ENCODE measurements around the gene P3R3URF. TPM values are rescaled to one million over a fixed set of nuclear protein-coding genes. Genes with fewer than 3 reads are reported as not detected.

P3R3URF gene
- total and polyA plus RNA-seq, 2 donors (not counting 3 experiments of a cell fraction or from before 2014, with no cell fraction given), result not detected

- ChIA-PET CTCF (interaction anchor here (6.4 kb wide), 1 partner anchor 26 kb away, joined by 35 read pairs; no protein-coding TSS in a partner anchor), POLR2A (no interaction called here)
- no peaks in the 10 kb centered on the region for H3K9me1 ChIP-seq (replicated peaks; ENCODE audit: control insufficient read depth, extremely low read depth, insufficient read depth, low read length)
- no peak for TF ChIP-seq GATA2 (IDR thresholded peaks at IDR 0.05; ENCODE audit: insufficient read depth, insufficient read length, low read depth, low read length)
- peak in 1 of 2 donors; percentile 19 for TF ChIP-seq CTCF (IDR thresholded peaks at IDR 0.05; ENCODE audit: extremely low read depth in 1 of 2, insufficient read depth in 1 of 2, low read depth in 1 of 2, low read length in 2 of 2)
- peak; percentile 88 for TF ChIP-seq POLR2A (IDR thresholded peaks at IDR 0.05; ENCODE audit: low read depth, low read length)
- TF ChIP-seq FOS (IDR thresholded peaks at IDR 0.05; ENCODE audit: borderline replicate concordance, insufficient read depth, low read length), result no peak
- TF ChIP-seq POLR2AphosphoS5 (IDR thresholded peaks at IDR 0.05; ENCODE audit: insufficient read depth, low read depth, low read length), result peak; percentile 78
- TF ChIP-seq JUN (IDR thresholded peaks at IDR 0.05; ENCODE audit: borderline replicate concordance, insufficient read depth, insufficient read length, low read depth), result no peak
- peak within 1 kb of the TSS; percentile 94 for H2AFZ ChIP-seq (ENCODE audit: low read depth, low read length)
- peak within 1 kb of the TSS; percentile 39 for H3K27ac ChIP-seq (ENCODE audit: insufficient read depth, low read depth, low read length)
- H3K79me2 ChIP-seq (ENCODE audit: control insufficient read depth, insufficient read depth, low read length), result no peaks in the 10 kb centered on the region
- no peaks in the 10 kb centered on the region for H3K9me3 ChIP-seq (replicated peaks; ENCODE audit: control insufficient read depth, insufficient read depth, low read length)
- peak within 1 kb of the TSS; percentile 26 to 88 (median 64) for H3K4me3 ChIP-seq (replicated peaks in 1 of 3; ENCODE audit: insufficient read depth in 1 of 3, low read depth in 1 of 3, low read length in 3 of 3)
- dilution Hi-C loops (cut with MboI; ENCODE audit: extremely low pct_ligation_motif_present, low sequenced_read_pairs), result loop anchor here (25.0 kb wide), 1 partner anchor 161 kb away; no protein-coding TSS in a partner anchor
- H3K36me3 ChIP-seq (ENCODE audit: control insufficient read depth in 2 of 2, extremely low read depth in 1 of 2, insufficient read depth in 2 of 2, low read length in 2 of 2), result peaks cover 0 to 2% of the 10 kb centered on the region in 2 experiments
- TSS peak; percentile 62 for BruUV-seq (replicated peaks)
- peak; percentile 56 for FAIRE-seq
- H3K9ac ChIP-seq (replicated peaks; ENCODE audit: extremely low read depth, insufficient read depth, low read length), result peak within 1 kb of the TSS; percentile 64
- H3K4me2 ChIP-seq (ENCODE audit: insufficient read depth, low read length), result peak within 1 kb of the TSS; percentile 66
- peaks cover 8% of the 10 kb centered on the region for H3K4me1 ChIP-seq (ENCODE audit: control insufficient read depth, extremely low read depth, insufficient read depth, low read length)
- intact Hi-C loops (cut with micrococcal nuclease), result loop anchor here (1.0 kb wide), 3 partner anchors 15 to 161 kb away; no protein-coding TSS in a partner anchor
- no peaks in the 10 kb centered on the region for H3K27me3 ChIP-seq (ENCODE audit: control insufficient read depth in 2 of 2, insufficient read depth in 2 of 2, low read length in 2 of 2)
- peak; percentile 63 for DNase-seq (ENCODE audit: low read depth, low spot score)
- H4K20me1 ChIP-seq (replicated peaks; ENCODE audit: control insufficient read depth, extremely low read depth, insufficient read depth, low read length), result no peaks in the 10 kb centered on the region
Measured at GRCh38 chr1:46197964-46198811, 21.9 kb upstream of the P3R3URF start, which contains the start of gene POMGNT1. Gene POMGNT1 (minus strand): TSS chr1:46198434. CDS start chr1:46197821, 613 bp downstream.
